ENCODE results near the gene COA1. TPM values are rescaled to one million over a fixed set of nuclear protein-coding genes. Genes with fewer than 3 reads are reported as not detected.
A peak's percentile ranks its signal among the peaks of the same experiment; 100 is the strongest.

The COA1 gene
- total and polyA plus RNA-seq, 2 experiments from 2014 or later = 152 to 220 TPM

- no peak overlapping the region for H3K4me3 ChIP-seq
- no peak for TF ChIP-seq CTCF (IDR thresholded peaks at IDR 0.05; ENCODE audit: low read depth, low read length)
- DNase-seq (ENCODE audit: low read depth in 1 of 2, low spot score in 1 of 2) = peak in 1 of 2 donors; percentile 28
Measured at GRCh38 chr7:43766564-43766963, 37.2 kb upstream of the COA1 start.

GRCh38 chr7:43764807-43765491 lies 35.6 kb upstream of the COA1 start:
- H3K4me1 ChIP-seq (ENCODE audit: low read depth) = peaks cover 35% of the 10 kb centered on the region
- no peak overlapping the region for H3K4me3 ChIP-seq
- no peaks in the 10 kb centered on the region for H3K27me3 ChIP-seq
- H3K27ac ChIP-seq = peak overlapping the region; percentile 34
- peak in 1 of 2 donors; percentile 44 for DNase-seq (ENCODE audit: low read depth in 1 of 2, low spot score in 1 of 2)
- TF ChIP-seq CTCF (IDR thresholded peaks at IDR 0.05; ENCODE audit: low read depth, low read length) = no peak
- no peaks in the 10 kb centered on the region for H3K36me3 ChIP-seq
- no peaks in the 10 kb centered on the region for H3K9me3 ChIP-seq (ENCODE audit: low read depth)

More at GRCh38 chr7:43766564-43766963, 37.2 kb upstream of the COA1 start:
- Histone ChIP-seq H3K9me3 (ENCODE audit: low read depth) (no peaks in the 10 kb centered on the region), H3K27ac (peak overlapping the region; percentile 62), H3K27me3 (no peaks in the 10 kb centered on the region), H3K4me1 (ENCODE audit: low read depth) (peaks cover 35% of the 10 kb centered on the region), H3K36me3 (no peaks in the 10 kb centered on the region)

GRCh38 chr7:43764039-43764761 lies 34.9 kb upstream of the COA1 start:
- Histone ChIP-seq H3K36me3 (no peaks in the 10 kb centered on the region), H3K9me3 (ENCODE audit: low read depth) (no peaks in the 10 kb centered on the region), H3K4me1 (ENCODE audit: low read depth) (peaks cover 38% of the 10 kb centered on the region), H3K4me3 (no peak overlapping the region), H3K27ac (peak overlapping the region; percentile 34), H3K27me3 (no peaks in the 10 kb centered on the region)
- TF ChIP-seq CTCF (IDR thresholded peaks at IDR 0.05; ENCODE audit: low read depth, low read length) = no peak
- DNase-seq (ENCODE audit: low read depth in 1 of 2, low spot score in 1 of 2) = peak; percentile 43 to 68

- no peaks in the 10 kb centered on the region for H3K36me3 ChIP-seq
- TF ChIP-seq CTCF (IDR thresholded peaks at IDR 0.05; ENCODE audit: low read depth, low read length) = no peak
- H3K27ac ChIP-seq = no peak overlapping the region
- H3K4me3 ChIP-seq = no peak overlapping the region
- H3K4me1 ChIP-seq (ENCODE audit: low read depth) = peaks cover 34% of the 10 kb centered on the region
- DNase-seq (ENCODE audit: low read depth in 1 of 2, low spot score in 1 of 2) = peak in 1 of 2 donors; percentile 18
- no peaks in the 10 kb centered on the region for H3K9me3 ChIP-seq (ENCODE audit: low read depth)
- H3K27me3 ChIP-seq = no peaks in the 10 kb centered on the region
Measured at GRCh38 chr7:43763183-43763582, 33.9 kb upstream of the COA1 start.

GRCh38 chr7:43761938-43762692 lies 32.8 kb upstream of the COA1 start:
- H3K4me3 ChIP-seq = no peak overlapping the region
- H3K36me3 ChIP-seq = no peaks in the 10 kb centered on the region
- H3K27ac ChIP-seq = no peak overlapping the region
- no peak for DNase-seq (ENCODE audit: low read depth in 1 of 2, low spot score in 1 of 2)
- H3K4me1 ChIP-seq (ENCODE audit: low read depth) = peaks cover 26% of the 10 kb centered on the region
- H3K27me3 ChIP-seq = no peaks in the 10 kb centered on the region
- H3K9me3 ChIP-seq (ENCODE audit: low read depth) = no peaks in the 10 kb centered on the region
- TF ChIP-seq CTCF (IDR thresholded peaks at IDR 0.05; ENCODE audit: low read depth, low read length) = no peak
